Suprapubic skin (tissue), 4 donors: ENCODE measurements around the gene TBRG4. TPM values are rescaled to one million over a fixed set of nuclear protein-coding genes. Genes with fewer than 3 reads are reported as not detected.

Experiments used
- DNase-seq, 2 donors: peaks; one replicate each; pipeline ENCODE4 v3.0.0-alpha.2; 2019; ENCODE audit warnings: low spot score in 2 of 2
- H3K27ac ChIP-seq: fragments of 200-600 bp; sonication (generic); one replicate; pipeline ENCODE4 v1.5.1; 2019
- H3K27me3 ChIP-seq: fragments of 200-600 bp; sonication (generic); one replicate; pipeline ENCODE4 v1.5.1; 2019
- H3K36me3 ChIP-seq: fragments of 200-600 bp; sonication (generic); one replicate; pipeline ENCODE4 v1.5.1; 2019
- H3K4me1 ChIP-seq: fragments of 200-600 bp; sonication (generic); one replicate; pipeline ENCODE4 v1.5.1; 2019
- H3K4me3 ChIP-seq: fragments of 200-600 bp; sonication (generic); one replicate; pipeline ENCODE4 v1.5.1; 2019; ENCODE audit warnings: mild to moderate bottlenecking
- H3K9me3 ChIP-seq: fragments of 200-600 bp; sonication (generic); one replicate; pipeline ENCODE4 v1.5.1; 2019
- CTCF ChIP-seq, 2 donors: fragments of 200-600 bp in 1 of 2; fragments of 450-650 bp in 1 of 2; sonication (generic) in 1 of 2; IDR thresholded peaks; one replicate each; pipeline ENCODE4 v1.5.1; 2016 to 2019; ENCODE audit warnings: antibody characterized with exemption in 2 of 2, mild to moderate bottlenecking in 1 of 2, moderate library complexity in 1 of 2
- EP300 ChIP-seq: sonication (generic); formaldehyde crosslinking; IDR thresholded peaks from one replicate; pipeline ENCODE4 v1.6.1; 2017; ENCODE audit warnings: antibody characterized with exemption
- POLR2A ChIP-seq, 2 donors: fragments of 450-650 bp; IDR thresholded peaks; one replicate each; pipeline ENCODE4 v1.6.1; 2017; ENCODE audit warnings: antibody characterized with exemption in 2 of 2, mild to moderate bottlenecking in 2 of 2, moderate library complexity in 2 of 2
- POLR2AphosphoS5 ChIP-seq, 3 donors: sonication (generic); formaldehyde crosslinking; IDR thresholded peaks; one replicate each; pipeline ENCODE4 v1.6.1; 2017; ENCODE audit warnings: antibody characterized with exemption in 3 of 3
- WGBS: methylation state at CpG from one replicate; pipeline ENCODE4 v1.1.5; 2018; 5-methylcytosine and 5-hydroxymethylcytosine counted together
- total RNA-seq, 4 donors: library from RNA; depleted of rRNA; stranded (reverse); fragments of >200 nt; gene quantifications; one replicate each; pipeline ENCODE4 v1.1.0, GENCODE V29; 2016

The TBRG4 gene
- total RNA-seq, 4 donors from 2014 or later: 49.9 to 82.8 (median 68.9) TPM

DNA sequence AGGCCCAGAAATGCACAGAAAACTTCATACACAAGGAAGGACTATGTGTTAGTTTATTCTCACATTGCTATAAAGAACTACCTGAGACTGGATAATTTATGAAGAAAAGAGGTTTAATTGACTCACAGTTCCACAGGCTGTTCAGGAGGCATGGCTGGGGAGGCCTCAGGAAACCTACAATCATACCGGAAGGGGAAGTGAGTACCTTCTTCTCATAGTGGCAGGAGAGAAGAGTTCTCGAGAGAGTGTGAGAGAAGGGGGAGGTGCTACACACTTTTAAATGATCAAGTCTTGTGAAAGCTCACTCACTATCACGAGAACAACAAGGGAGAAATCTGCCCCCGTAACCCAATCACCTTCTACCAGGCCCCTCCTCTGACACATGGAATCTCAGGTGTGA is 29.3 kb upstream of the TBRG4 start:
- no peaks in the 10 kb centered on the region for H3K9me3 ChIP-seq
- H3K36me3 ChIP-seq: no peaks in the 10 kb centered on the region
- H3K4me1 ChIP-seq: no peaks in the 10 kb centered on the region
- TF ChIP-seq EP300: no peak
- H3K27ac ChIP-seq: no peak overlapping the region
- no peaks in the 10 kb centered on the region for H3K27me3 ChIP-seq
- H3K4me3 ChIP-seq: no peak overlapping the region
- DNase-seq: no peak
- 73% methylated on average over 4 of the region's 4 CpGs for whole genome bisulfite sequencing

DNA sequence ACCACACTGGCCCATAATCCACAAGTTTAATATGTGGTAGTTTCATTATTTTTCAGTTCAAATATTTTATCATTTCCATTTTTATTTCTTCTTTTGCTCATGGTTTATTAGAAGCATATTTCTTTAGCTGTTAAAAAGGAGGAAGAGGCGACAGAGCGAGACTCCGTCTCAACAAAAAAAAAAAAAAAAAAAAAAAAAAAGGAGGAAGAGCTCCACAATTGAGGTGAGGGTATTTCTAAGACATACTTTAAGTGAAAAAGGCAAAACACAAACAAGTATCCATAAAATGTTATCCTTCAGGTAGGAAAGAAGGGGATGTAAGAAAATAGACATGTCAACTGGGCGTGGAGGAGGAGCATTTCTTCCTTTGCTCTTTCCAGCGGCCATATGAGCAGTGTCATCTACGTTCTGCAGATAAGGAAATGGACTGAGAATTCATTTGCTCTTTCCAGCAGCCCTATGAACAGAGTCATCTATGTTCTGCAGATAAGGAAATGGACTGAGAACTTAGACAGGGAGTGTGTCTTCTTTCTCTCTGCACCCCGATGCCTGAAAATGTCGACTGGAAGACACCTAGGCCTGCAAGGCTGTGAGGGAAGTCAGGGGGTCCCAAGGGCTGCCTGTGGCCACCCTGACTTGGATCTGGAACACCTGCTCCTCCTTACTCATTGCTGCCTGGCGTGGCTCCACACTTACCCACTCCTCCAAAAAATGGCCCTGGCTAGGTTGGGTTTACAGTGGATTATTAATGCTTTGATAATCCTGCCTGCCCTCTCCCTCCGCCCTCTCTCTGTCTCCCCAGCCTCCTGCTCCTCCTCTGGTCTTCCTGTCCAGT is 27.2 kb upstream of the TBRG4 start:
- H3K27me3 ChIP-seq: no peaks in the 10 kb centered on the region

DNA sequence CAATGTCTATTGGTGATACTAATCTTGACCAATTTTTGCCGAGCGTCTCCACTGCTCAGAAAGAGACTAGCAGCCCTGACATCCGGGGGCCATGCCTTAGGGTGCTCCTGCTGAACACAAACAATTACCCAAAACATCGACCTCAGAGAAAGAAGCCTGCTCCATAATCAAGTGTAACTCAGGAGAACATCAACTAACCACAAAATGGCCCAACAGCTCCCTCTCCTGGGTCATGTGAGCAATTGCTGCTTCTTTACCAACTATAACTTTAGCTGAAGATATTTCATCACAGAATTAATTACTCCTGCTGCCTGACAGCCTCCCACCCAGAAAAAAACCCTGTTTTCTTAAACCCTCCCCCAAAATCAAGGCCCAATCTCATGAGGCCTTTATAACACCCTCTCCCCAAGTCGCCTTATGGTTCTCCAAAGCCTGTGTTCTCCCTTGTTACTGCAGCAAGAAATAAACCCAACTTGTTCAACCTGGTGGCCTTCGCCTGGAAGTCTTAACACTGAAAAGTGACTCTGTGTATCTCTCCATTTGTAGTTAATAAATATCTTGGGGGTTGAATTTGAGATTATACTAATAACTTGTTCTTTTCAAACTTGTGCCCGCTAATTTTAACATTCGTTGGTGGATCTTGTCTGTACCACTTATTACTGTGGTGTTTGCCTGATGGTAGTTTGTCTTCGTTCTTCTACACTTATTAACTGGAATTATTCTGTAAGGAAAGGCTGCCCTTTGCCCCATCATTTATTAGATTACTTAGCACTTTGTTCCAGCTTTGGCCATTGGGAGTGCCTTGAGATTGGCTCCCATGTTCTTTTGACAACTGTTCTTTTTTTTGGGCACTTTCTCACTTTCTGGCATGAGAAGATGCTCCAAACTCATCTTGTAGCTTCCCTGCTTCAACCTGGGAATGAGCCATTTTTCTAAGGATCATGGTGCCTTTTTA is 24.9 kb upstream of the TBRG4 start:
- 44% methylated on average over 9 of the region's 9 CpGs for WGBS

More for the DNA sequence above, 27.2 kb upstream of the TBRG4 start:
- 75% methylated on average over 10 of the region's 10 CpGs for WGBS
- DNase-seq: no peak
- no peaks in the 10 kb centered on the region for H3K4me1 ChIP-seq
- H3K4me3 ChIP-seq: no peak overlapping the region
- no peak overlapping the region for H3K27ac ChIP-seq
- no peaks in the 10 kb centered on the region for H3K36me3 ChIP-seq
- TF ChIP-seq CTCF (IDR thresholded peaks at IDR 0.05) (no peak), POLR2A (IDR thresholded peaks at IDR 0.05) (no peak), POLR2AphosphoS5 (IDR thresholded peaks at IDR 0.05) (no peak), EP300 (no peak)
- no peaks in the 10 kb centered on the region for H3K9me3 ChIP-seq

GRCh38 chr7:45133877-45134276 is 22.4 kb upstream of the TBRG4 start:
- H3K27me3 ChIP-seq: no peaks in the 10 kb centered on the region
- no peak for DNase-seq
- H3K27ac ChIP-seq: no peak overlapping the region
- no peaks in the 10 kb centered on the region for H3K4me1 ChIP-seq
- H3K9me3 ChIP-seq: no peaks in the 10 kb centered on the region
- H3K4me3 ChIP-seq: no peak overlapping the region
- TF ChIP-seq POLR2AphosphoS5 (IDR thresholded peaks at IDR 0.05): no peak
- no peak for TF ChIP-seq EP300
- no peak for TF ChIP-seq POLR2A (IDR thresholded peaks at IDR 0.05)
- 75% methylated on average over 2 of the region's 7 CpGs for WGBS
- no peaks in the 10 kb centered on the region for H3K36me3 ChIP-seq

More for the DNA sequence above, 24.9 kb upstream of the TBRG4 start:
- no peaks in the 10 kb centered on the region for H3K27me3 ChIP-seq
- H3K36me3 ChIP-seq: no peaks in the 10 kb centered on the region
- DNase-seq: peak in 1 of 2 donors; percentile 78
- H3K27ac ChIP-seq: no peak overlapping the region
- no peaks in the 10 kb centered on the region for H3K4me1 ChIP-seq
- no peaks in the 10 kb centered on the region for H3K9me3 ChIP-seq
- TF ChIP-seq EP300: no peak
- no peak for TF ChIP-seq POLR2A (IDR thresholded peaks at IDR 0.05)
- no peak for TF ChIP-seq POLR2AphosphoS5 (IDR thresholded peaks at IDR 0.05)
- TF ChIP-seq CTCF (IDR thresholded peaks at IDR 0.05): peak; percentile 76 to 81
- no peak overlapping the region for H3K4me3 ChIP-seq

DNA sequence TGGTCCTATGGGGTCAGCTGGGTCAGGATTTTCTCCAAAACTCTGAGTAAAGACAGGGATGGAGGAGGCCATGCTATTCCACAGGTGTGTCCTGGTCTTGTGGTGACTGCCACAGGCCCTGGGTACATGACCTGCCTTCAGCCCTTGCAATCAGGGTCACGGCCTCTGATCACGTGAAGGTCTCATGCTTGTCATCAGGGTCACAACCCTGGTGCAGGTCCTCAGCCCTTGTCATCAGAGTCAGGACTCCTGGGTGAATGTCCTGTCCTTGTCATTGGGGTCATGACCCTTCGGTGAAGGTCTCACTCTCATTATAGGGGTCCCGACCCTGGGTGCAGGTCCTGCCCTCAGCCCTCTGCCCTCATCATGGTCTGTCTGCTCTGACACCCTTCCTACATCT is 21.9 kb upstream of the TBRG4 start:
- Histone ChIP-seq H3K27ac (no peak overlapping the region), H3K36me3 (no peaks in the 10 kb centered on the region), H3K27me3 (no peaks in the 10 kb centered on the region), H3K9me3 (no peaks in the 10 kb centered on the region), H3K4me3 (no peak overlapping the region), H3K4me1 (no peaks in the 10 kb centered on the region)
- DNase-seq: no peak
- WGBS: 88% methylated on average over 2 of the region's 4 CpGs
- TF ChIP-seq CTCF (IDR thresholded peaks at IDR 0.05) (no peak), POLR2A (IDR thresholded peaks at IDR 0.05) (no peak), EP300 (no peak), POLR2AphosphoS5 (IDR thresholded peaks at IDR 0.05) (no peak)
